NCI-H146 treated with DMSO at 0.1 percent for 48 hours (cell line): Measurements from ENCODE around the gene MAGEE1.

Experiments used
- DNase-seq: peaks from one replicate; lab custom pipeline; 2025; ENCODE audit not compliant: unreplicated experiment; lab: John Stamatoyannopoulos, UW

The MAGEE1 gene

GRCh38 chrX:76427560-76428242, at the start of gene MAGEE1:
Gene MAGEE1, plus strand, starts transcription at chrX:76427710. Its CDS starts 221 bp downstream, at chrX:76427931.
- peak; percentile 27 for DNase-seq

- no peak for DNase-seq
Observed at GRCh38 chrX:76398970-76399369, 28.5 kb upstream of the MAGEE1 start.

GRCh38 chrX:76407795-76408194, 19.7 kb upstream of the MAGEE1 start:
- no peak for DNase-seq

- no peak for DNase-seq
Observed at GRCh38 chrX:76420237-76420636, 7.3 kb upstream of the MAGEE1 start.

GRCh38 chrX:76428243-76429130, 977 bp downstream of the MAGEE1 start:
- DNase-seq = no peak

GRCh38 chrX:76433219-76433618, 5.7 kb downstream of the MAGEE1 start:
- DNase-seq = no peak

GRCh38 chrX:76434103-76434741, 6.7 kb downstream of the MAGEE1 start:
- DNase-seq = no peak

- no peak for DNase-seq
Observed at GRCh38 chrX:76439188-76439587, 11.7 kb downstream of the MAGEE1 start.

GRCh38 chrX:76453737-76454406, 26.4 kb downstream of the MAGEE1 start:
- DNase-seq = no peak

GRCh38 chrX:76454456-76454927, 27.0 kb downstream of the MAGEE1 start:
- DNase-seq = no peak

GRCh38 chrX:76477353-76477752, 49.8 kb downstream of the MAGEE1 start:
- DNase-seq = no peak
